HG03460 (cell line): Measurements from ENCODE around the gene TAP1.

Experiments
- ATAC-seq: cut with Tn5 transposase; IDR thresholded peaks from one replicate; pipeline ENCODE4 v1.9.1; 2021; ENCODE audit not compliant: unreplicated experiment

Gene TAP1

GRCh38 chr6:32865724-32866443 is 12.4 kb upstream of the TAP1 start:
- ATAC-seq: no peak

GRCh38 chr6:32862725-32863124 is 9.2 kb upstream of the TAP1 start:
- ATAC-seq: no peak

- no peak for ATAC-seq
Measured at GRCh38 chr6:32860674-32861073, 7.2 kb upstream of the TAP1 start.

DNA sequence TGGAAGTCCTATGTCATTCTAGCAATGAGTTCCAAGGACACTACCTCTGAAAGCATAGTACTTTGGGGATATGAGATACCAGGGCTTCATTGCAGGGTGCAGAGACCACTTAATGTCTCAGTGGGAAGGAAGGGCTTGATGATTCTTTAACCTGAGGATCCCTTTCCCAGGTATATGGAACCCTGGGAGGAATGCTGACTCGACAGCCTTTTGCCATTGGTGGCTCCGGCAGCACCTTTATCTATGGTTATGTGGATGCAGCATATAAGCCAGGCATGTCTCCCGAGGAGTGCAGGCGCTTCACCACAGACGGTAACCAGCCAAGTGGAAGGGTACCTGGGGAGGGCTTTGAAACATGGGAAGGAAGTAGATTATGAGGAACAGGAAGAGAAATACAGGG is 4.7 kb upstream of the TAP1 start:
- no peak for ATAC-seq

GRCh38 chr6:32857156-32857891 is 3.8 kb upstream of the TAP1 start:
- ATAC-seq: no peak

GRCh38 chr6:32855467-32856174 is 2.1 kb upstream of the TAP1 start:
- ATAC-seq: no peak

GRCh38 chr6:32854376-32855178 is 1.1 kb upstream of the TAP1 start:
- peak; percentile 18 for ATAC-seq

DNA sequence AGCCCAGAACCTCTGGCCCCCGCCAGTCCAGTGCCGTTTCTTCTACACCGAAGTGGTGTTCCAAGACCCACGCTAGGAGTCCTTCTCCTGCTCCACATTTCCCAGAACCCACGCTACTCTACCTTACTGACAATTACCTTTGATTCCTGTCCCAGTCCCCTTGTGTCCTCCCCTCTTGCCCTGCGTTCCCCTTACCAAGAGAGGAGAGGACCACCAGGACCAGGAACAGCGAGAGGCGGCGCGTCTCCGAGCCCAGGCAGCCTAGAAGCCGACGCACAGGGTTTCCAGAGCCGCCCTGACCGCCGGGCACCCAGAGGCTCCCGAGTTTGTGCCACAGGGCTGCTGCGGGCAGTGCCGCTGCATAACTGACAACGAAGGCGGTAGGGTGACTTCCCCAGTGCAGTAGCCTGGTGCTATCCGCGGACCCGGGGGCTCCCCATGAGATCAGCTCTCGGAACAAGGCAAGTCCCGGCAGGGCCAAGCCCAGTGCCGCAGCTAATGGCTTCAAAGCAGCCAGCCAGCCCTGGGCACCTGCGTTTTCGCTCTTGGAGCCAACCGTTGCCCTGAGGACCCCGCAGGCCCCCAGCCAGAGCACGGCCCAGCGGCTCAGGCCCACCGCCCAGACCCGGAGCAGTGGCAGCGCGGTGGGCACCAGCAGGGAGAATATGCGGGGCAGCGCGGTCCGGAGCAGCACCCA is 512 bp downstream of the TAP1 start:
- ATAC-seq: peak; percentile 23

DNA sequence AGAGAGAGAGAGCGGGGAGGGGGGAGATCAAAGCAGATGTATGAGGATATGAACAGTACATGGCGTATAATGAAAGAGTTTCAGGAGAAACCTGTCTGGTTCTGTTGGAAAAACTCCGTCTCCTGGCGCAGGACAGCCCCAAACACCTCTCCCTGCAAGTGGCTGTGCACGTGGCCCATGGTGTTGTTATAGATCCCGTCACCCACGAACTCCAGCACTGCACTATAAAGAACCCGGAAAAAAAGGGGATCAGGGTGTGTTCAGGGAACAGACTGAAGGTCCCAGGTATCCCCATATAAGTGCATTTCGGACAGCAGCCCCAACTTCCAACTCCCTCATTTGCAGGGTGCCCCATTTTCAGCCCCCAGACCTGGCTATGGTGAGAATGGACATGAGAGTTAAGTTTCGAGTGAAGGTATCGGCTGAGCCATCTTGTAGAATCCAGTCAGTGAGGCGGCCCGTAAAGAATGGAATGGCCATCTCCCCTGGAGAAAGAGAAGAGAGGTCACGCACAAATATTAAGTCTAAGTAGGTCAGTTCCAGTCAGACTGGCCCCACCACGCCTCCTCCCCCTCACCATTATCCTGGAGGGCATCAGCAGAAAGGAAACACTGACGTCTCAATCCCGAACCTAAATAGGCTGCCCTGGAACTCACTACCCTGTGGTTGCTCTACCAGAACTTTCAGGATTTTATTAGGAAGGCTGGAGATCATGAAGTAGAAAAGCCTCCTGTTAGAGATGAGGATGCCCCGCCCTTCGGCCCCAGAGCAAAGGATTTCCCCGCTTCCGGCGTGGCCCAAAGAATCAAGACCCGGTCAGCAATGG is 1.3 kb downstream of the TAP1 start:
- no peak for ATAC-seq

DNA sequence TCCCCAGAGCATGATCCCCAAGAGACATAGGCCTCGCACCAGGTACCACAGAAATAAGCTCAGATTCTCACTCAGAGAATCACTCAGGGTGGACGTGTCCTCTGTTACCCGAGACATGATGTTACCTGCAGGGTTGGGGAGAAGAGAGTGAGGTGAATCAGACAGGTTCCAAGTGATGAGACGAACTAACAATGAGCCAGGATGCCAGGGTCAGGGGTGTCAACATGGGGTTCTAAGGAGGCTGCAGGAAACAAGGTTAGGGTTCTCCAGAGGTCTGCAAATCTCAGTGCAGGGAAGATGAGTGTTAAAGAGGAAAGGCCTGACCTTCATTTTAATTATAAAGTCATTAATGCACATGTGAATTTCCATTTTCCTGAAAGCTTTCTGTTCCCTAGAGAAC is 2.5 kb downstream of the TAP1 start:
- ATAC-seq: no peak

GRCh38 chr6:32849126-32849525 is 4.4 kb downstream of the TAP1 start:
- ATAC-seq: no peak

DNA sequence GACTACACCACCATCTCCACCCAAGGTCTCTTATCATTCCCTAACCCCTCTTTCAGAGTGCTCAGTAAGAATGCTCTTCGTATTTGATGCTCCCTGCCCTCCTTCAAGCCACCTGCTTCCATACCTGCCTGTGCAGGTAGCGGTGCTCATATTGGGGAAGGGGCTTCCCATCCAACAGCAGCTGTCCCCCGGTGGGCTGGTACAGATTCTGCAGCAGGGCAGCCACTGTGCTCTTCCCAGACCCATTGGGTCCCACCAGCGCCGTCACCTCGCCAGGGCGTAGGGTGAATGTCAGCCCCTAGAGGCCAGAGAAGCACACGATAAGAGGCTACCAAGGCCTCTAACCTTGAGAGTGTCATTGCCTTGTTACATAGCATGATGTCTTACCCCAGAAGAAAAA is 5.7 kb downstream of the TAP1 start:
- ATAC-seq: no peak

DNA sequence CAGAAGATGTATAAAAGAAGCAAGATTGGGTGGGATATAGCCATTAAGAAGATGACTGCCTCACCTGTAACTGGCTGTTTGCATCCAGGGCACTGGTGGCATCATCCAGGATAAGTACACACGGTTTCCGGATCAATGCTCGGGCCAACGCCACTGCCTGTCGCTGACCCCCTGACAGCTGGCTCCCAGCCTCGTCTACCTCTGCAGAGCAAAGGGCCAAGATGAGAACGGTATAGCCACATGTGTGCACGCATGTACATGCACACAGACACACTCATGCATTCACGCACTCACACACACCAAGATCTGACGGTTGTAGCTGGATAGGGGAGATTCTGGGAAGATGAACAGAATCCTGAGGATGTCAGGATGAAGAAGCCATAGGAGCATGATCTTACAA is 6.5 kb downstream of the TAP1 start:
- no peak for ATAC-seq

DNA sequence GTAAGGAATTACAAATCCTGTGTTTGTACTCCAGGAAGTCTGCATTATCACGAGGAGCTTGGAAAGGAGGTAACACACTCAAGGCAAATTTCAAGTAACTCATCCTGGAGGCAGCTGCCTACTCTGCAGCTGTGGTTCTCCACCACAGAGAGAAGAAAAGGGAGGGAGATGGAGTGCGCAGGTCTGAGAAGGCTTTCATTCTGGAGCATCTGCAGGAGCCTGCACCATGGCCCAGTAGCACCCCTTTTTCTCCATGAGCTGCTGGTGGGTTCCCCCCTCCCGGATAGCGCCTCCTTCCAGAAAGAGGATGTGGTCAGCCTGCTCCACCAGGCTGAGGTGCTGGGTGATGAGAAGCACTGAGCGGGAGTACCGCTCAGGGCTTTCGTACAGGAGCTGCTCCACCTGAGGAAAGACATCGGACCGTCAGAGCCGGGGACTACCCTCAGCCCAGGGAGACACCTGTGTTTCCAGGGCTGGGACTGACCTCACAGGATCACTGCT is 8.1 kb downstream of the TAP1 start:
- no peak for ATAC-seq

DNA sequence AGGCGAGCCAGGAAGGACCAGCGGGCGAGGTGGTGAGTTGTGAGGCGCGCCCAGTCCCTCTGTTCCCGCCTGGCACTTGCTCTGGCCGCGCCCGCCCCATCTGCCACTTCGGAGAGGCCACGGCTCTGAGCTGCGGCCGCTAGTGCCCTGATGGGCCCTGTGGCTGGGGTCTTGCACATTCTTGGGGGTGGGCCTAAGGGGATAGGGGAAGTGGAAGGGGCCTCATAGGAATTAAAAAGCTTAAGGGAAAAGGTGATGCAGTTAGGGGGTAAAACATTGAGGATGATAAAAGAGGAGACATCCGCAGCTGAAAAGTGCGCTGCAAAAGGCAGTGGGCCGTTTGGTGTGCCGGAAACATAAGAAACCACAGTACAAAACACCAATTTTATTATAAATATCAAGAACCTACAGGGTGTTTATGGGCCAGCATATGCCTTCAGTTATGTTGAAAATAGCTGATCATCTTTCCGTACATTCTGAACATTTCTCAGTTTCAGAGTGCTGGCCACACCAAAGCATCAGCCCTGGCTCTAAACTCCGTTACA is 8.6 kb downstream of the TAP1 start:
- no peak for ATAC-seq

DNA sequence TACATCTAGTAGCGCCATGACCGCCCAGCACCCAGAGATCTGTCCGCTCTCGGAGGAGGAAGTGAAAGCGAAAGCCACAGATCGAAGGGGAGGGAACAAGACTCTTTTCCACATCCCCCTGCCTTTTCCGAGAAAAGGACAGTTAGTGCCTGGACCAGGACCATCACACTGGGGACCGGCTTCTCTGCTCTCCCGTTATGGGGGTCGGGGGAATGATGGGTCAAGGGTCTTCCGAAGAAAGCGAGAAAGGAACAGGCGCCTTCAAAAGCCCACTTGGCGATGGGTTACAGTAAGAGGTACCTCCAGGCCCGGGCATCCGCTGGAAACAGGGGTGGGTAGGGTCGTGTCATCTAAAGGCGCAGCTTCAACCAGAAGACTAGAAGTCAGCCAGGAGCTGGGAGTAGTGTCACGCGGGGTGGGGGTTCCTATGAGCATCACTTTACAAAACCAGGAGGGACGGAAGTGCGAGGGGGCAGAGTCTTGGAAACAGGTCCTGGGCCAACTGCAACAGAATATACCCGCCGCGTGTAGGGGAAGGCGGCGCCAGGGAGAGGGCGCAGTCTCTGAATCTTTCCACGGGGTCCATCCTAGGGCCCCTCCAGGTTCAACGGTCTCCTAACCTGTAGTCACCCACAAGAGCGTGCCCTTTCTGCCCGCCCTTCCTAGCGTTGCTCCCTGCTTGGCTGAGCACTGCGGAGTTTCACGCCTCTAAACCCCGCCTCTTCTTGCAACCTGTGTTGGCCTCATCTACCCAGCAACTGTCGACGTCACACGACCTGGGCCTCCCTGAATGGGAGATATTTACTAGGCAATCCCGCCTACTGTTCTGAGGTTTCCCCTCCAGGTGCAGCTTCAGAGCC is 9.3 kb downstream of the TAP1 start, which contains the start of gene PSMB8:
Gene PSMB8 (minus strand): TSS at position 69 of the 860 bp plus-strand sequence. CDS start 51 bp downstream, at position 18.
- ATAC-seq: peak; percentile 69

GRCh38 chr6:32843331-32843978 is 10.0 kb downstream of the TAP1 start:
- no peak for ATAC-seq

GRCh38 chr6:32842690-32843089 is 10.8 kb downstream of the TAP1 start:
- ATAC-seq: no peak
